ENCODE measurements around the gene CEACAM1. TPM values are rescaled to one million over a fixed set of nuclear protein-coding genes. Genes with fewer than 3 reads are reported as not detected.

CEACAM1 gene
- total RNA-seq, 1 donor from 2014 or later, result 0.39 TPM

- no peak for DNase-seq (ENCODE audit: low spot score)
- Histone ChIP-seq H3F3A (ENCODE audit: low read depth) (no peaks in the 10 kb centered on the region), H3K27ac (no peak overlapping the region), H3K4me3 (no peak overlapping the region), H3K4me2 (no peak overlapping the region), H2AFZ (replicated peaks) (no peak overlapping the region), H3K27me3 (peaks cover 18% of the 10 kb centered on the region), H3K9me3 (ENCODE audit: low read depth) (no peaks in the 10 kb centered on the region), H3K36me3 (no peaks in the 10 kb centered on the region), H4K20me1 (ENCODE audit: low read depth) (no peaks in the 10 kb centered on the region), H3K9ac (no peak overlapping the region), H3K79me2 (ENCODE audit: low read depth) (no peaks in the 10 kb centered on the region), H3K4me1 (no peaks in the 10 kb centered on the region)
- no peak for TF ChIP-seq EZH2 (IDR thresholded peaks at IDR 0.05)
- no peaks in the 10 kb centered on the region for H3K36me3 Mint-ChIP-seq
- no peaks in the 10 kb centered on the region for H3K27me3 Mint-ChIP-seq (ENCODE audit: insufficient read depth, low read depth)
- no peak overlapping the region for H3K4me3 Mint-ChIP-seq
- no peaks in the 10 kb centered on the region for H3K4me1 Mint-ChIP-seq
- H3K9me3 Mint-ChIP-seq, result no peaks in the 10 kb centered on the region
- no peak overlapping the region for H3K27ac Mint-ChIP-seq
Measured at GRCh38 chr19:42573642-42574041, 45.4 kb upstream of the CEACAM1 start.

GRCh38 chr19:42571116-42571515 lies 42.8 kb upstream of the CEACAM1 start:
- H3K36me3 ChIP-seq, result no peaks in the 10 kb centered on the region
- no peak overlapping the region for H3K4me2 ChIP-seq
- Mint-ChIP-seq H3K36me3 (no peaks in the 10 kb centered on the region), H3K4me3 (no peak overlapping the region), H3K4me1 (no peaks in the 10 kb centered on the region), H3K9me3 (no peaks in the 10 kb centered on the region), H3K27ac (no peak overlapping the region), H3K27me3 (ENCODE audit: insufficient read depth, low read depth) (peaks cover 2% of the 10 kb centered on the region)
- H3K4me1 ChIP-seq, result no peaks in the 10 kb centered on the region
- H3K4me3 ChIP-seq, result no peak overlapping the region
- no peaks in the 10 kb centered on the region for H3F3A ChIP-seq (ENCODE audit: low read depth)
- no peak for DNase-seq (ENCODE audit: low spot score)
- no peaks in the 10 kb centered on the region for H3K79me2 ChIP-seq (ENCODE audit: low read depth)
- no peak overlapping the region for H3K9ac ChIP-seq
- H3K9me3 ChIP-seq (ENCODE audit: low read depth), result no peaks in the 10 kb centered on the region
- TF ChIP-seq EZH2phosphoT487 (IDR thresholded peaks at IDR 0.05) (no peak), CTCF (IDR thresholded peaks at IDR 0.05) (no peak), EZH2 (IDR thresholded peaks at IDR 0.05) (no peak)
- H2AFZ ChIP-seq (replicated peaks), result no peak overlapping the region
- no peaks in the 10 kb centered on the region for H4K20me1 ChIP-seq (ENCODE audit: low read depth)
- H3K27ac ChIP-seq, result no peak overlapping the region
- H3K27me3 ChIP-seq, result no peaks in the 10 kb centered on the region

GRCh38 chr19:42569193-42569592 lies 40.9 kb upstream of the CEACAM1 start:
- Histone ChIP-seq H3K4me2 (no peak overlapping the region), H3K79me2 (ENCODE audit: low read depth) (no peaks in the 10 kb centered on the region), H3K4me1 (no peaks in the 10 kb centered on the region), H3K27me3 (no peaks in the 10 kb centered on the region), H3K36me3 (no peaks in the 10 kb centered on the region), H3F3A (ENCODE audit: low read depth) (no peaks in the 10 kb centered on the region), H2AFZ (replicated peaks) (no peak overlapping the region), H4K20me1 (ENCODE audit: low read depth) (no peaks in the 10 kb centered on the region), H3K4me3 (no peak overlapping the region), H3K27ac (no peak overlapping the region), H3K9ac (no peak overlapping the region), H3K9me3 (ENCODE audit: low read depth) (no peaks in the 10 kb centered on the region)
- Mint-ChIP-seq H3K36me3 (no peaks in the 10 kb centered on the region), H3K9me3 (no peaks in the 10 kb centered on the region), H3K27ac (no peak overlapping the region), H3K4me3 (no peak overlapping the region), H3K27me3 (ENCODE audit: insufficient read depth, low read depth) (peaks cover 2% of the 10 kb centered on the region), H3K4me1 (no peaks in the 10 kb centered on the region)
- no peak for TF ChIP-seq CTCF (IDR thresholded peaks at IDR 0.05)
- TF ChIP-seq EZH2 (IDR thresholded peaks at IDR 0.05), result no peak
- no peak for TF ChIP-seq EZH2phosphoT487 (IDR thresholded peaks at IDR 0.05)
- no peak for DNase-seq (ENCODE audit: low spot score)

GRCh38 chr19:42568006-42568405 lies 39.7 kb upstream of the CEACAM1 start:
- no peak overlapping the region for H3K27ac ChIP-seq
- Mint-ChIP-seq H3K27me3 (ENCODE audit: insufficient read depth, low read depth) (peaks cover 2% of the 10 kb centered on the region), H3K36me3 (no peaks in the 10 kb centered on the region), H3K27ac (no peak overlapping the region), H3K4me3 (no peak overlapping the region), H3K9me3 (no peaks in the 10 kb centered on the region), H3K4me1 (no peaks in the 10 kb centered on the region)
- no peak overlapping the region for H3K4me2 ChIP-seq
- H3K36me3 ChIP-seq, result no peaks in the 10 kb centered on the region
- H4K20me1 ChIP-seq (ENCODE audit: low read depth), result no peaks in the 10 kb centered on the region
- H3K9ac ChIP-seq, result no peak overlapping the region
- H3K9me3 ChIP-seq (ENCODE audit: low read depth), result no peaks in the 10 kb centered on the region
- H2AFZ ChIP-seq (replicated peaks), result no peak overlapping the region
- H3K79me2 ChIP-seq (ENCODE audit: low read depth), result no peaks in the 10 kb centered on the region
- TF ChIP-seq EZH2phosphoT487 (IDR thresholded peaks at IDR 0.05) (no peak), EZH2 (IDR thresholded peaks at IDR 0.05) (no peak), CTCF (IDR thresholded peaks at IDR 0.05) (no peak)
- no peak for DNase-seq (ENCODE audit: low spot score)
- H3K4me1 ChIP-seq, result no peaks in the 10 kb centered on the region
- no peaks in the 10 kb centered on the region for H3K27me3 ChIP-seq
- H3K4me3 ChIP-seq, result no peak overlapping the region
- no peaks in the 10 kb centered on the region for H3F3A ChIP-seq (ENCODE audit: low read depth)

Data from neural progenitor cell (in vitro differentiated cells).